Measurements from ENCODE around the gene SDCBP2. TPM values are rescaled to one million over a fixed set of nuclear protein-coding genes. Genes with fewer than 3 reads are reported as not detected.

SDCBP2 gene
- total and polyA plus RNA-seq, 2 of the 8 experiments (the other 6 are each of a cell fraction or from before 2014, with no cell fraction given) = 4.2 to 6.7 TPM

- H2BK15ac ChIP-seq (ENCODE audit: low read length) = no peak overlapping the region
- no peak overlapping the region for H3K56ac ChIP-seq (replicated peaks; ENCODE audit: insufficient read length, low read depth, low read length)
- no peaks in the 10 kb centered on the region for H3K36me3 ChIP-seq (ENCODE audit: control insufficient read depth in 2 of 4, insufficient read depth in 4 of 4, low read length in 3 of 4)
- H3K4me1 ChIP-seq (replicated peaks in 1 of 4; ENCODE audit: control insufficient read depth in 3 of 4, insufficient read depth in 4 of 4, low read length in 3 of 4) = peaks cover 0 to 10% (median 4%) of the 10 kb centered on the region in 4 experiments; a peak in 6 of 7 replicates
- no peaks in the 10 kb centered on the region for H3K27me3 ChIP-seq (replicated peaks in 1 of 4; ENCODE audit: control insufficient read depth in 3 of 4, extremely low read depth in 1 of 4, insufficient read depth in 3 of 4, low read length in 3 of 4)
- no peak overlapping the region for H2BK12ac ChIP-seq (ENCODE audit: low read depth, low read length)
- H3K9ac ChIP-seq (replicated peaks in 1 of 4; ENCODE audit: extremely low read depth in 1 of 4, low read depth in 3 of 4, low read length in 3 of 4) = no peak overlapping the region
- H3K79me1 ChIP-seq (ENCODE audit: low read depth, low read length) = no peaks in the 10 kb centered on the region
- no peak overlapping the region for H3K4me3 ChIP-seq (ENCODE audit: extremely low read depth in 1 of 4, insufficient read depth in 2 of 4, low read depth in 3 of 4, low read length in 4 of 4)
- H2AFZ ChIP-seq (ENCODE audit: low read length) = no peak overlapping the region
- H3K23me2 ChIP-seq (ENCODE audit: low read depth, low read length) = no peaks in the 10 kb centered on the region
- CTCF ChIA-PET (ENCODE audit: partially characterized antibody) = interaction anchor here (1.0 to 2.8 kb wide), 7 partner anchors 15 to 140 kb away, joined by 3 to 11 read pairs (median 7); no protein-coding TSS in a partner anchor
- H4K5ac ChIP-seq (ENCODE audit: insufficient read length, low read depth, low read length) = no peak overlapping the region
- H3K9me3 ChIP-seq (ENCODE audit: insufficient read depth in 2 of 2, low read depth in 1 of 2, low read length in 1 of 2) = no peaks in the 10 kb centered on the region
- H4K91ac ChIP-seq (replicated peaks; ENCODE audit: insufficient read length, low read length) = no peak overlapping the region
- H3K18ac ChIP-seq (ENCODE audit: extremely low read depth, low read length) = no peak overlapping the region
- H2BK20ac ChIP-seq (ENCODE audit: low read length) = no peak overlapping the region
- FAIRE-seq (no peak), DNase-seq (ENCODE audit: low read depth in 1 of 2, low spot score in 2 of 2) (no peak)
- no peak overlapping the region for H3K4ac ChIP-seq (replicated peaks; ENCODE audit: insufficient read length, low read depth, low read length)
- peaks cover 0 to 2% of the 10 kb centered on the region in 2 experiments for H4K20me1 ChIP-seq (replicated peaks in 1 of 2; ENCODE audit: control insufficient read depth in 1 of 2, insufficient read depth in 2 of 2, low read length in 2 of 2)
- H3K14ac ChIP-seq (ENCODE audit: insufficient read length) = no peak overlapping the region
- H2AK5ac ChIP-seq (ENCODE audit: low read depth, low read length) = no peak overlapping the region
- no peak overlapping the region for H2BK120ac ChIP-seq (replicated peaks; ENCODE audit: low read depth, low read length)
- no peak overlapping the region for H2BK5ac ChIP-seq (ENCODE audit: low read depth, low read length)
- no peaks in the 10 kb centered on the region for H3K79me2 ChIP-seq (ENCODE audit: control insufficient read depth in 1 of 2, insufficient read depth in 2 of 2, low read length in 2 of 2)
- no peak overlapping the region for H3K23ac ChIP-seq (ENCODE audit: insufficient read length)
- no peak overlapping the region for H4K8ac ChIP-seq (ENCODE audit: extremely low read depth, insufficient read depth, low read length)
- H3K4me2 ChIP-seq (ENCODE audit: insufficient read depth in 1 of 2, low read depth in 2 of 2, low read length in 2 of 2) = no peak overlapping the region
- no peak overlapping the region for H3K27ac ChIP-seq (ENCODE audit: low read depth, low read length)
- 100% methylated on average over 5 of the region's 5 CpGs; no CpG with 5 or more reads in 1 of the 2 experiments for WGBS, 2 experiments (ENCODE audit: extremely low coverage in 1 of 2, insufficient coverage in 1 of 2, insufficient read length in 1 of 2, insufficient replicate concordance in 2 of 2, low coverage in 1 of 2, low lambda C conversion rate in 2 of 2, missing lambda C conversion rate in 1 of 2)
- POLR2A ChIA-PET (ENCODE audit: partially characterized antibody) = interaction anchor here (0.6 to 0.9 kb wide), 2 partner anchors 129 to 148 kb away, joined by 3 read pairs; no protein-coding TSS in a partner anchor
- TF ChIP-seq CTBP2 (IDR thresholded peaks at IDR 0.05; ENCODE audit: borderline replicate concordance, insufficient read depth, insufficient read length, low read length) (no peak), USF2 (IDR thresholded peaks at IDR 0.05; ENCODE audit: low read length) (no peak), EP300 (IDR thresholded peaks at IDR 0.05; ENCODE audit: borderline replicate concordance in 1 of 2, low read depth in 2 of 2, low read length in 2 of 2) (no peak), BRCA1 (IDR thresholded peaks at IDR 0.05; ENCODE audit: low read depth, low read length) (no peak), BACH1 (IDR thresholded peaks at IDR 0.05; ENCODE audit: low read length) (no peak), RNF2 (IDR thresholded peaks at IDR 0.05; ENCODE audit: borderline replicate concordance, low read depth, low read length, missing control alignments, poor library complexity, severe bottlenecking) (no peak), HDAC2 (IDR thresholded peaks at IDR 0.05; ENCODE audit: borderline replicate concordance in 1 of 2, low read depth in 2 of 2, low read length in 2 of 2) (no peak), MAFK (IDR thresholded peaks at IDR 0.05; ENCODE audit: low read depth, low read length) (no peak), SP2 (IDR thresholded peaks at IDR 0.05; ENCODE audit: low read length) (no peak), POLR2A (IDR thresholded peaks at IDR 0.05; ENCODE audit: control extremely low read depth in 1 of 2, low read depth in 2 of 2, low read length in 2 of 2) (no peak), CHD2 (IDR thresholded peaks at IDR 0.05; ENCODE audit: low read length) (no peak), CHD1 (IDR thresholded peaks at IDR 0.05; ENCODE audit: low read depth, low read length) (no peak), EGR1 (IDR thresholded peaks at IDR 0.05; ENCODE audit: borderline replicate concordance, low read depth, low read length) (no peak)
Measured at GRCh38 chr20:1298166-1298565, 30.8 kb downstream of the SDCBP2 start.

Data from H1 (cell line).